Heart left ventricle (tissue), 16 donors: ENCODE results near the gene EIF3A. TPM values are rescaled to one million over a fixed set of nuclear protein-coding genes. Genes with fewer than 3 reads are reported as not detected.

ENCODE experiments used
- ATAC-seq, 4 donors: fragments of 200-7000 bp; cut with Tn5 transposase; one replicate each; pipeline ENCODE4 v1.9.1; 2020 to 2022; ENCODE audit warnings: moderate library complexity in 4 of 4, mild to moderate bottlenecking in 3 of 4, moderate number of reproducible peaks in 1 of 4
- DNase-seq, 5 donors: peaks; one replicate each; pipeline ENCODE4 v3.0.0-alpha.2; 2020
- H3K27ac ChIP-seq, 12 donors: fragments of 200-600 bp; sonication (generic) in 4 of 12; one replicate each; pipeline versions ENCODE4 v1.5.0 to v1.8.0; 2016 to 2022; ENCODE audit warnings: mild to moderate bottlenecking in 2 of 12
- H3K27me3 ChIP-seq, 9 donors: fragments of 200-600 bp; sonication (generic) in 2 of 9; one replicate each; pipeline versions ENCODE4 v1.5.1 to v1.8.0; 2016 to 2022; ENCODE audit warnings: mild to moderate bottlenecking in 3 of 9
- H3K36me3 ChIP-seq, 9 donors: fragments of 200-600 bp; sonication (generic) in 2 of 9; one replicate each; pipeline versions ENCODE4 v1.5.0 to v1.8.0; 2018 to 2022; ENCODE audit warnings: mild to moderate bottlenecking in 2 of 9
- H3K4me1 ChIP-seq, 12 donors: fragments of 200-600 bp; sonication (generic) in 4 of 12; one replicate each; pipeline versions ENCODE4 v1.5.0 to v1.8.0; 2016 to 2022; ENCODE audit warnings: mild to moderate bottlenecking in 3 of 12
- H3K4me3 ChIP-seq, 12 donors: fragments of 200-600 bp; sonication (generic) in 4 of 12; one replicate each; pipeline versions ENCODE4 v1.5.0 to v1.8.0; 2017 to 2022; ENCODE audit warnings: mild to moderate bottlenecking in 9 of 12, moderate library complexity in 4 of 12
- H3K9me3 ChIP-seq, 12 donors: fragments of 200-600 bp; sonication (generic) in 4 of 12; one replicate each; pipeline versions ENCODE4 v1.5.0 to v1.8.0; 2016 to 2022; ENCODE audit warnings: mild to moderate bottlenecking in 1 of 12
- POLR2A ChIP-seq, 2 donors: fragments of 450-650 bp; IDR thresholded peaks; one replicate each; pipeline ENCODE4 v1.6.1; 2017; ENCODE audit warnings: antibody characterized with exemption in 2 of 2, mild to moderate bottlenecking in 2 of 2, moderate library complexity in 2 of 2
- WGBS, 4 donors: extraction: QIAGEN DNeasy Blood & Tissue Kit in 2 of 4; methylation state at CpG; one replicate each; pipeline versions ENCODE4 v1.1.5 to v1.1.7; 2013 to 2018; 5-methylcytosine and 5-hydroxymethylcytosine counted together
- intact Hi-C, 10 donors: fragments of 100-400 bp; cut with DNase I; formaldehyde crosslinking; loops; one replicate each; pipeline versions ENCODE4 v1.11.1 to v1.14.2; 2022
- polyA plus RNA-seq, 2 donors: library from polyadenylated mRNA; stranded (reverse); fragments of 200-250 nt; gene quantifications; one replicate each; pipeline ENCODE4 v1.2.3, GENCODE V29; 2013
- total RNA-seq, 9 donors: library from RNA; depleted of rRNA in 2 of 9; stranded (reverse); fragments of >200 nt in 2 of 9; fragmentation: NEBNext Ultra II Directional in 3 of 9; extraction: Animal tissue kit (Norgen Biotek cat#: 25700) in 3 of 9; gene quantifications; one replicate each; pipeline versions ENCODE4 v1.1.0 to v1.2.4, GENCODE V29; 2016 to 2023
- TF ChIP-seq, protein P1 (sequence below), 12 donors: fragments of 200-600 bp; sonication (generic) in 4 of 12; IDR thresholded peaks; one replicate each; pipeline versions ENCODE4 v1.5.0 to v1.8.0; 2018 to 2022; ENCODE audit warnings: antibody characterized with exemption in 12 of 12, mild to moderate bottlenecking in 5 of 12
- donor health status: ischemic (EF 13 %, LVEDD 7.1; RV severe dilation, severe dysfunction).
- donor health status: healthy with polysubstance abuse.
- donor health status: DM: no; HTN: yes; CAD: no.
- donor health status: DM: no; HTN: no; CAD: no.
- donor health status: ischemic (EF 25% LVEDD 6.9; RV normal size, moderate dysfunction).
- donor health status: ischemic (EF 25% LVEDD 5.7; RV mildly dilated, moderate dysfunction).
- donor health status: healthy.
- donor health status: DM: yes; HTN: yes; CAD: no.
- donor health status: ischemic (EF 35%, LVEDD 5.7; RV mildly dilated, moderate dysfunction).
- donor health status: nonischemic (EF 11% LVEDD 7.7; RV severe dilation, severe dysfunction).
- donor health status: DM: yes; HTN: yes; CAD: no.
- donor health status: PGD.
- donor health status: ischemic (EF 29% LVEDD 5.4; RV normal size, mild dysfunction).
- donor health status: nonischemic (EF 23%, LVEDD 6.1; RV moderate dilation, normal function).

Gene EIF3A
- total and polyA plus RNA-seq, 11 donors = 41.9 to 143 (median 103) TPM

DNA sequence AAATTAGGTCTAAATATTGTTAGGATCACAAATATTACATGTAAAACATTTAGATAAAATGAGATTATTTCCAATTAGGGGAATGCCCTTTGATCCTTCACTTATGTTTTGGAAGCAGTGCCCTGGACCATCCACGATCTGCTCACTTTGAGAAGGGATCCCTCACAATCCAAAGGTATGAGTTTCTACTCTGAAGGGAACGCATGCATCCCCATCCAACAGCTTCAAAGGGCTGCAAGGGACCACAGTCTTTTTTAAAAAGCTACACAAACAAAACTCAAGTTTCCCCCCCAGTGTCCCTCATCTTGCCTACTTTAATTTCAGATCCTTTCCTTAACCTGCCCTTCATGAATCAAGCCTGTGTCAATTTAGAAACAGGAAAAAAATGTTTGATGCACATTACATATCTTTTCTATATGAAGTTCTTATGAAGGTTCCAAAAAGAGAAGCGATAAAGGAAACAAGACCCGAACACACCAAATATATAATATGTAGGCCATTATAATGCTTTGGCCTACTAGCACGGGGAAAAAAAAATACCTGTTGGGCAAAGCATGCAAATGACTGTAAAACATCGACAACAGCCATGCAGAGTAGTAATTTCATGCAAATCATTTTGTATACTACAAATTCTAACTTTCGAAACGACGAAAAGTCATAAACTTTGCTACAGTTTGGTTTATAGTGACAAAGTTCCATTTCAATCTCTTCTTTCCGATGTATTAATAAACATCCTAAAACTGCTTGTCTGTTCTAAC lies 2.0 kb downstream of the EIF3A start:
- intact Hi-C loops = loop anchor here in 1 of 10 donors (5.0 kb wide), 1 partner anchor 46 kb away; no protein-coding TSS in a partner anchor
- peak overlapping the region in 9 of 12 donors; percentile 95 to 100 (median 98) for H3K27ac ChIP-seq
- peaks cover 0 to 51% (median 36%) of the 10 kb centered on the region in 12 donors for H3K4me1 ChIP-seq
- ATAC-seq (no peak), DNase-seq (no peak)
- H3K36me3 ChIP-seq = peaks cover 0 to 9% (median 5%) of the 10 kb centered on the region in 9 donors
- no peaks in the 10 kb centered on the region for H3K27me3 ChIP-seq
- no peaks in the 10 kb centered on the region for H3K9me3 ChIP-seq
- no peak for TF ChIP-seq POLR2A (IDR thresholded peaks at IDR 0.05)
- TF ChIP-seq, protein P1, sequence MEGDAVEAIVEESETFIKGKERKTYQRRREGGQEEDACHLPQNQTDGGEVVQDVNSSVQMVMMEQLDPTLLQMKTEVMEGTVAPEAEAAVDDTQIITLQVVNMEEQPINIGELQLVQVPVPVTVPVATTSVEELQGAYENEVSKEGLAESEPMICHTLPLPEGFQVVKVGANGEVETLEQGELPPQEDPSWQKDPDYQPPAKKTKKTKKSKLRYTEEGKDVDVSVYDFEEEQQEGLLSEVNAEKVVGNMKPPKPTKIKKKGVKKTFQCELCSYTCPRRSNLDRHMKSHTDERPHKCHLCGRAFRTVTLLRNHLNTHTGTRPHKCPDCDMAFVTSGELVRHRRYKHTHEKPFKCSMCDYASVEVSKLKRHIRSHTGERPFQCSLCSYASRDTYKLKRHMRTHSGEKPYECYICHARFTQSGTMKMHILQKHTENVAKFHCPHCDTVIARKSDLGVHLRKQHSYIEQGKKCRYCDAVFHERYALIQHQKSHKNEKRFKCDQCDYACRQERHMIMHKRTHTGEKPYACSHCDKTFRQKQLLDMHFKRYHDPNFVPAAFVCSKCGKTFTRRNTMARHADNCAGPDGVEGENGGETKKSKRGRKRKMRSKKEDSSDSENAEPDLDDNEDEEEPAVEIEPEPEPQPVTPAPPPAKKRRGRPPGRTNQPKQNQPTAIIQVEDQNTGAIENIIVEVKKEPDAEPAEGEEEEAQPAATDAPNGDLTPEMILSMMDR (IDR thresholded peaks at IDR 0.05) = no peak
- WGBS, 4 donors = 27 to 31% (median 28%) methylated on average over 10 of the region's 10 CpGs
- H3K4me3 ChIP-seq = peak overlapping the region; percentile 76 to 100 (median 88)

DNA sequence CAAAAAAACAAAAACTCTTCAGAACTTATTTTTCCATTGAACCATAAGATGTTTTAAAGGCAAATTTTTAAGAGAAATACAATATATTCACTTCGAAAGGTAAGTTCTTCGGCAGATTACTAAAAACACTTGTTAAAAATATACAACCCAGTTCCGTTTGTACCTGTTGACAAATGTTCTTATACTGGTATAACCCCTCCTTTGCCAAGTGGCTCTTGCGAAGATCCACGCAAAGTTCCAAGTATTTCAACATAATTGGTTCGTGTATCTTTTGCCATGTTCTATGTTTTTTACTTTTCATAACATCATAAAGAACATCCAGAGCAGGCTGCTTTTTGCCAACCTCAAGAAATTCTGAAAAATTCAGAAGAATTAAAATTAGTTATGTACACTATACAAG lies 7.0 kb downstream of the EIF3A start:
- no peak for DNase-seq
- no peak for ATAC-seq
- H3K27ac ChIP-seq = no peak overlapping the region
- H3K27me3 ChIP-seq = no peaks in the 10 kb centered on the region
- TF ChIP-seq POLR2A (IDR thresholded peaks at IDR 0.05) = no peak
- TF ChIP-seq, protein P1 (IDR thresholded peaks at IDR 0.05) = no peak
- H3K4me1 ChIP-seq = peaks cover 0 to 46% (median 26%) of the 10 kb centered on the region in 12 donors
- H3K4me3 ChIP-seq = no peak overlapping the region
- peaks cover 3 to 59% (median 55%) of the 10 kb centered on the region in 9 donors for H3K36me3 ChIP-seq
- no peaks in the 10 kb centered on the region for H3K9me3 ChIP-seq
- intact Hi-C loops = loop anchor here in 2 of 10 donors (5.0 kb wide), 1 partner anchor 36 kb away; no protein-coding TSS in a partner anchor
- WGBS, 4 donors = 70 to 81% (median 77%) methylated on average over 6 of the region's 6 CpGs

DNA sequence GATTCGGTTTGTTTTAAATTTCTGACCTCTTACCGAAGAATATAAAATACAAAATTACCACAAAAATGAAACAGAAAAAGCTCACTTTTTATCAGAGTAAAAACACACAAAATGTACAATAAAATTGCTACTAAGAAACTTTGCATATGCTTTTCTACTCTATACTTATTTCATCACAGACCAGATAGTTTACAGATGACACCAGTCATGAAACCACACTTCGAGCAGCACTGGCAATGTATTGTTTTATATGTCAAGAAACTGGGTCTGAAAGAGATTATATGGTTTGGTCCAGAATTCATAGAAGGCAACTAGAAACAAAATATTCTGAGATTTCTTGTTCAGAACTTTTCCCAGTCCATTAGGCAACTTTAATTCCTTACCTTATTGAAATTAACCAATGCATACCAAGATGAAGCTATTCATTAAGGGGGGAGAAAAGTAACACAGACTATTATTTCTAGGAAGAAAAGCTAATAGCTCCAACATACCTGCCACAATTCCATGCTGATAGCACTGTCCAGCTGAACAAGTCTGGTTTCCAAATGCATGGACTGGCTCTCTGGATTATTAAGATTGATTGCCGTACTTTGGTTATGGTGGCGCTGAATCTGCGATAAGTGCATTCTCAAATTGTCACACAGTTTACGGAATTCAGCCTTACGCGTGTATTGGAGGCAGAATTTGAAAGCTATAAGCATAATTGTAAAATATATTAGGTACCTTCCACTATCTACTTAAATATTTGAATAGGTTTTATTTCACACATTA lies 10.0 kb downstream of the EIF3A start:
- WGBS, 4 donors = 93 to 95% (median 94%) methylated on average over 9 of the region's 9 CpGs
- no peaks in the 10 kb centered on the region for H3K9me3 ChIP-seq
- TF ChIP-seq, protein P1 (IDR thresholded peaks at IDR 0.05) = no peak
- TF ChIP-seq POLR2A (IDR thresholded peaks at IDR 0.05) = no peak
- H3K4me3 ChIP-seq = no peak overlapping the region
- peaks cover 0 to 19% (median 4%) of the 10 kb centered on the region in 12 donors for H3K4me1 ChIP-seq
- no peak overlapping the region for H3K27ac ChIP-seq
- ATAC-seq (no peak), DNase-seq (no peak)
- peaks cover 6 to 87% (median 85%) of the 10 kb centered on the region in 9 donors for H3K36me3 ChIP-seq
- no peaks in the 10 kb centered on the region for H3K27me3 ChIP-seq
- intact Hi-C loops = loop anchor here in 2 of 10 donors (5.0 kb wide), 1 partner anchor 33 kb away; no protein-coding TSS in a partner anchor

DNA sequence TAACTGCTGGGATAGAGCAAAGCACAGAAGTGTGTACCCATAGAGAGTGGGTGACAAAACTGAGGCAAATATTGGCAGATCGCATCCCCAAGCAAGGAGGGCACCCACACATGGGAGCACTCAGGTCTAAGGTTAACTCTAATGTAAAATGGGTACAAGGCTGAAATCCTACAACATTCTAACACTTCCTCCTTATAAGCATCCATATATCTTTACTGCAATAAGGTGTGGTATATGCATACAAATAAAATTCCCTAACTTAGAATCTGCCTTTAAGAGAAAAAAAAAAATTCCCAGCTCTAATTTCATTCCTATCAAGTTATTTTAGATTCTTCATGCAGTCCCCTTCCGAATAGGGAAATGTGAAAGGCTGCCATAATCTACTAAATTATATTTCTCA lies 18.7 kb downstream of the EIF3A start:
- DNase-seq (no peak), ATAC-seq (no peak)
- Histone ChIP-seq H3K4me1 (peaks cover 0 to 2% (median 0%) of the 10 kb centered on the region in 12 donors), H3K27ac (no peak overlapping the region), H3K9me3 (no peaks in the 10 kb centered on the region), H3K27me3 (no peaks in the 10 kb centered on the region), H3K4me3 (no peak overlapping the region), H3K36me3 (peaks cover 5 to 100% (median 98%) of the 10 kb centered on the region in 9 donors)
- 92 to 94% (median 94%) methylated on average over 2 of the region's 2 CpGs for WGBS, 4 donors
- intact Hi-C loops = no loop called here
- TF ChIP-seq, protein P1 (IDR thresholded peaks at IDR 0.05) = no peak
- TF ChIP-seq POLR2A (IDR thresholded peaks at IDR 0.05) = no peak
